GM18519 (cell line): ENCODE data around the gene SPATA2L.

Experiments used
- ATAC-seq: cut with Tn5 transposase; IDR thresholded peaks from one replicate; pipeline ENCODE4 v1.9.1; 2021; ENCODE audit warnings: mild to moderate bottlenecking, moderate library complexity; ENCODE audit not compliant: unreplicated experiment, low FRiP score

SPATA2L gene

GRCh38 chr16:89729293-89729692, 27.8 kb upstream of the SPATA2L start:
- no peak for ATAC-seq

GRCh38 chr16:89727406-89728120, 26.1 kb upstream of the SPATA2L start:
- no peak for ATAC-seq

- ATAC-seq = no peak
Observed at GRCh38 chr16:89723279-89724250, 22.1 kb upstream of the SPATA2L start.

- ATAC-seq = no peak
Observed at GRCh38 chr16:89722392-89723278, 21.1 kb upstream of the SPATA2L start.

GRCh38 chr16:89721546-89722391, 20.3 kb upstream of the SPATA2L start:
- ATAC-seq = no peak

GRCh38 chr16:89720813-89721545, 19.5 kb upstream of the SPATA2L start, which contains the start of the genes VPS9D1 and ZNF276:
TSS of gene VPS9D1 (minus strand) at chr16:89720898. CDS start at chr16:89720861, 37 bp downstream.
TSS of gene ZNF276 (plus strand) at chr16:89721537. CDS start at chr16:89721641, 104 bp downstream.
- no peak for ATAC-seq

GRCh38 chr16:89720551-89720812, 19.0 kb upstream of the SPATA2L start:
- no peak for ATAC-seq

- no peak for ATAC-seq
Observed at GRCh38 chr16:89717688-89718505, 16.4 kb upstream of the SPATA2L start.

GRCh38 chr16:89716916-89717687, 15.6 kb upstream of the SPATA2L start:
- no peak for ATAC-seq

GRCh38 chr16:89716493-89716892, 15.0 kb upstream of the SPATA2L start:
- ATAC-seq = no peak

GRCh38 chr16:89712274-89712781, 10.8 kb upstream of the SPATA2L start:
- no peak for ATAC-seq

GRCh38 chr16:89711601-89712273, 10.2 kb upstream of the SPATA2L start:
- no peak for ATAC-seq

- ATAC-seq = no peak
Observed at GRCh38 chr16:89710709-89711564, 9.4 kb upstream of the SPATA2L start.

GRCh38 chr16:89709716-89710432, 8.4 kb upstream of the SPATA2L start:
- ATAC-seq = no peak

GRCh38 chr16:89709166-89709565, 7.7 kb upstream of the SPATA2L start:
- ATAC-seq = no peak
